GM23338 (cell line): ENCODE measurements around the gene TNNI3K.

Experiments
- CTCF ChIP-seq, 2 experiments: fragments of 200-600 bp in 1 of 2; sonication (generic) in 1 of 2; conservative IDR thresholded peaks; 2 replicates each; pipeline versions ENCODE4 v1.5.1 to v1.6.1; 2016 to 2017; ENCODE audit warnings: antibody characterized with exemption in 2 of 2, low read depth in 2 of 2, mild to moderate bottlenecking in 2 of 2, moderate library complexity in 1 of 2
- EZH2 ChIP-seq: fragments of 200-600 bp; sonication (generic); IDR thresholded peaks from one replicate; pipeline ENCODE4 v1.8.0; 2017; ENCODE audit warnings: antibody characterized with exemption, mild to moderate bottlenecking, low read depth; ENCODE audit not compliant: unreplicated experiment
- NANOG ChIP-seq: IDR thresholded peaks from 2 replicates; pipeline ENCODE4 v1.6.1; 2016; ENCODE audit warnings: antibody characterized with exemption, borderline replicate concordance
- POLR2AphosphoS5 ChIP-seq: IDR thresholded peaks from 2 replicates; pipeline ENCODE4 v1.6.1; 2016; ENCODE audit warnings: antibody characterized with exemption, low read depth

- no peak for TF ChIP-seq CTCF (conservative IDR thresholded peaks at IDR 0.05; ENCODE audit: low read depth in 2 of 2)
- no peak for TF ChIP-seq POLR2AphosphoS5
- TF ChIP-seq EZH2 = no peak
- no peak for TF ChIP-seq NANOG
Observed at GRCh38 chr1:74328851-74329250, 93.7 kb downstream of the TNNI3K start.
